HEK293 (cell line): ENCODE measurements around the gene POU4F1.

ENCODE experiments used
- ZFP69B ChIP-seq: fragments of 450-650 bp; formaldehyde crosslinking; IDR thresholded peaks from 2 replicates; pipeline ENCODE4 v1.5.1; 2016; ENCODE audit warnings: missing biosample characterization, missing genetic modification characterization
- ZNF140 ChIP-seq: fragments of 450-650 bp; formaldehyde crosslinking; IDR thresholded peaks from 2 replicates; pipeline ENCODE4 v1.5.1; 2016; ENCODE audit warnings: missing biosample characterization, missing genetic modification characterization
- ZNF274 ChIP-seq, 2 experiments: fragments of 200-500 bp in 1 of 2; fragments of 450-650 bp in 1 of 2; sonication (Bioruptor generic) in 1 of 2; formaldehyde crosslinking in 1 of 2; IDR thresholded peaks; 2 replicates each; pipeline versions ENCODE4 v1.5.1 to v1.6.1; 2014 to 2016; ENCODE audit warnings: borderline replicate concordance in 1 of 2, inconsistent platforms in 1 of 2, low read length in 1 of 2, missing biosample characterization in 1 of 2, missing genetic modification characterization in 1 of 2
- ZNF521 ChIP-seq: fragments of 450-650 bp; formaldehyde crosslinking; IDR thresholded peaks from 2 replicates; pipeline ENCODE4 v1.5.1; 2017; ENCODE audit warnings: missing biosample characterization, mild to moderate bottlenecking, missing genetic modification characterization
- ZNF544 ChIP-seq: fragments of 450-650 bp; formaldehyde crosslinking; IDR thresholded peaks from 2 replicates; pipeline ENCODE4 v1.5.0; 2017; ENCODE audit warnings: missing biosample characterization, missing genetic modification characterization
- ZNF585B ChIP-seq: fragments of 450-650 bp; formaldehyde crosslinking; IDR thresholded peaks from 2 replicates; pipeline ENCODE4 v1.5.1; 2016; ENCODE audit warnings: missing biosample characterization, missing genetic modification characterization

GRCh38 chr13:78608252-78608687 is 4.9 kb upstream of the POU4F1 start:
- no peak for TF ChIP-seq ZNF521 (tag by site-specific recombination)
- no peak for TF ChIP-seq ZNF274 (IDR thresholded peaks at IDR 0.05; ENCODE audit: low read length)
- TF ChIP-seq ZNF274 (tag by site-specific recombination; IDR thresholded peaks at IDR 0.05; ENCODE audit: borderline replicate concordance): no peak
- no peak for TF ChIP-seq ZNF585B (tag by site-specific recombination)
- no peak for TF ChIP-seq ZNF140 (tag by site-specific recombination)
- TF ChIP-seq ZNF544 (tag by site-specific recombination): no peak
- TF ChIP-seq ZFP69B (tag by site-specific recombination): no peak
